Gastroesophageal sphincter (tissue), 4 donors: Measurements from ENCODE around the gene SBK2. TPM values are rescaled to one million over a fixed set of nuclear protein-coding genes. Genes with fewer than 3 reads are reported as not detected.

Experiments
- ATAC-seq: fragments of 150-250 bp; one replicate; pipeline ENCODE4 v1.9.1; 2016; ENCODE audit warnings: mild to moderate bottlenecking, moderate library complexity
- H3K27ac ChIP-seq, 4 donors: fragments of 200-600 bp; sonication (generic) in 3 of 4; 1 replicate in 3 of 4; 2 replicates in 1 of 4; pipeline ENCODE4 v1.5.1; 2016 to 2019
- H3K27me3 ChIP-seq: fragments of 200-600 bp; sonication (generic); one replicate; pipeline ENCODE4 v1.5.1; 2019
- H3K36me3 ChIP-seq, 2 donors: fragments of 200-600 bp; sonication (generic); one replicate each; pipeline ENCODE4 v1.5.1; 2019; ENCODE audit warnings: control low read depth in 1 of 2
- H3K4me1 ChIP-seq, 3 donors: fragments of 200-600 bp; sonication (generic); 1 replicate in 2 of 3; 2 replicates in 1 of 3; pipeline ENCODE4 v1.5.1; 2016 to 2019; ENCODE audit warnings: control low read depth in 2 of 3
- H3K4me3 ChIP-seq, 2 donors: fragments of 200-600 bp; sonication (generic); one replicate each; pipeline ENCODE4 v1.5.1; 2019; ENCODE audit warnings: mild to moderate bottlenecking in 1 of 2, moderate library complexity in 1 of 2
- H3K9me3 ChIP-seq, 3 donors: fragments of 200-600 bp; sonication (generic); one replicate each; pipeline ENCODE4 v1.5.1; 2017 to 2019; ENCODE audit warnings: control low read depth in 2 of 3
- CTCF ChIP-seq, 4 experiments: fragments of 200-600 bp in 2 of 4; fragments of 450-650 bp in 2 of 4; sonication (generic) in 1 of 4; IDR thresholded peaks; one replicate each; pipeline ENCODE4 v1.5.1; 2017 to 2019; ENCODE audit warnings: antibody characterized with exemption in 4 of 4, mild to moderate bottlenecking in 2 of 4, moderate library complexity in 2 of 4
- EP300 ChIP-seq: sonication (generic); formaldehyde crosslinking; IDR thresholded peaks from one replicate; pipeline ENCODE4 v1.6.1; 2017; ENCODE audit warnings: antibody characterized with exemption, mild to moderate bottlenecking
- POLR2A ChIP-seq, 2 donors: fragments of 450-650 bp; IDR thresholded peaks; one replicate each; pipeline ENCODE4 v1.6.1; 2017; ENCODE audit warnings: antibody characterized with exemption in 2 of 2, mild to moderate bottlenecking in 2 of 2, moderate library complexity in 1 of 2
- POLR2AphosphoS5 ChIP-seq: sonication (generic); formaldehyde crosslinking; IDR thresholded peaks from one replicate; pipeline ENCODE4 v1.6.1; 2017; ENCODE audit warnings: antibody characterized with exemption
- WGBS, 2 donors: methylation state at CpG; one replicate each; pipeline ENCODE4 v1.1.5; 2018; ENCODE audit warnings: low coverage in 1 of 2; 5-methylcytosine and 5-hydroxymethylcytosine counted together
- total RNA-seq, 4 donors: library from RNA; depleted of rRNA; stranded (reverse); fragments of >200 nt; gene quantifications; one replicate each; pipeline ENCODE4 v1.1.0, GENCODE V29; 2016

SBK2 gene
- total RNA-seq, 4 donors from 2014 or later = not detected

GRCh38 chr19:55549500-55550320, 12.8 kb upstream of the SBK2 start:
- WGBS, 2 donors = 36 to 44% methylated on average over 11 to 12 of the region's 36 CpGs
- ATAC-seq = peak; percentile 38

DNA sequence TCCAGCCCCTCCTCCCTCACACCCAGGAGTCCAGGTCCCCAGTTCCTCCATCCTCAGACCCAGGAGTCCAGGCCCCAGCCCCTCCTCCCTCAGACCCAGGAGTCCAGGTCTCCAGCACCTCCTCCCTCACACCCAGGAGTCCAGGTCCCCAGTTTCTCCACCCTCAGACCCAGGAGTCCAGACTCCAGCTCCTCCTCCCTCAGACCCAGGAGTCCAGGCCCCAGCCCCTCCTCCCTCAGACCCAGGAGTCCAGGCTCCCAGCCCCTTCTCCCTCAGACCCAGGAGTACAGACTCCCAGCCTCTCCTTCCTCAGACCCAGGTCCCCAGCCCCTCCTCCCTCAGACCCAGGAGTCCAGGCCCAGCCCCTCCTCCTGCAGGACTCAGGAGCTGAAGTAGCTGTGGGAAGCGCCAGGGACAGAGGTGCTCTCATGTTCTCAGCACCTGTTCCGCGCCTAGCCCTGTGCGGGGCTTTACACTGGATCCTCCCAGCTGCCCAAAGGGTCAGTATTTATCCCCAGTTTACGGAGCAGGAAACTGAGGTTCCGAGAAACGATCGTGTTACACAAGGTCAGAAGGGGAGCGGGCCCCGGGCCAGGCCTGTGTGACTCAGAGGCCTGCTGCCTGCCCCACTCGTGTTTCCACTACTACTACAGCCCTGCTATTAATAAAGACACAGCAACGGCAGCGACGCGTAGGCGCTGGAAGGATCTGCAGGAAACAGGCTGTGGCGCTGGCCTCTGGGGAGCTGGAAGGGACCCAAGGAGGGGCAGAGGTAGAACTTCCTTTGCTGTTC, 10.1 kb upstream of the SBK2 start:
- WGBS, 2 donors = 26 to 43% methylated on average over 4 to 7 of the region's 17 CpGs
- peaks cover 82% of the 10 kb centered on the region for H3K27me3 ChIP-seq

More at GRCh38 chr19:55549500-55550320, 12.8 kb upstream of the SBK2 start:
- Histone ChIP-seq H3K4me3 (peak overlapping the region in 1 of 2 donors; percentile 23), H3K9me3 (no peaks in the 10 kb centered on the region), H3K27ac (peak overlapping the region in 3 of 4 donors; percentile 24 to 67 (median 34)), H3K36me3 (no peaks in the 10 kb centered on the region), H3K27me3 (peaks cover 93% of the 10 kb centered on the region), H3K4me1 (peaks cover 0 to 24% (median 0%) of the 10 kb centered on the region in 3 donors)
- TF ChIP-seq CTCF (IDR thresholded peaks at IDR 0.05) (no peak), POLR2AphosphoS5 (peak; percentile 6), EP300 (no peak), POLR2A (IDR thresholded peaks at IDR 0.05) (no peak)

DNA sequence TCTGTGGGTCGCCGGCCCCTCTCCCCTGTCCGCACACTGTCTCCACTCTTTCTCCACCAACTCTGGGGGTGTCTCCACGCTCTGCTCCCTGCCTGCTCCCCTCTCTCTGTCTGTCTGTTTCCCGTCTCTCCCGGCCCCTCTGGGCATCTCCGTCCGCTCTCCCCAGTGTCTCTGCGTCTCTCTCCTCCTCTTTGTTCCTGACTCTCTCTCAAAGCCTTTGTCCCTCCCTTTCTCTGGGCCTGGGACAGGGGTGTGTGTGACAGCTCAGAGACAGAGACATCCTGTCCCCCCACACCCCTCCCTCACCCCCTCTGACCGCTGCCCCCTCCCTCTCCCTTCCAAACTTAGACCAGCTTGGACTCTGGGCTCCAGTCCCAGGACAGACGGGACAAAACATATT, 9.1 kb upstream of the SBK2 start:
- no peaks in the 10 kb centered on the region for H3K9me3 ChIP-seq
- 53 to 67% methylated on average over 5 to 6 of the region's 11 CpGs for WGBS, 2 donors
- peaks cover 75% of the 10 kb centered on the region for H3K27me3 ChIP-seq
- no peak for TF ChIP-seq CTCF (IDR thresholded peaks at IDR 0.05)
- TF ChIP-seq EP300 = no peak
- TF ChIP-seq POLR2AphosphoS5 = no peak
- peaks cover 0 to 24% (median 0%) of the 10 kb centered on the region in 3 donors for H3K4me1 ChIP-seq
- H3K27ac ChIP-seq = peak overlapping the region in 3 of 4 donors; percentile 58 to 77 (median 64)
- H3K36me3 ChIP-seq = no peaks in the 10 kb centered on the region
- H3K4me3 ChIP-seq = no peak overlapping the region
- ATAC-seq = no peak

More for the DNA sequence above, 10.1 kb upstream of the SBK2 start:
- H3K27ac ChIP-seq = peak overlapping the region in 3 of 4 donors; percentile 64 to 77 (median 76)
- ATAC-seq = peak; percentile 86
- no peak for TF ChIP-seq CTCF (IDR thresholded peaks at IDR 0.05)
- peak; percentile 78 for TF ChIP-seq POLR2AphosphoS5
- H3K4me1 ChIP-seq = peaks cover 0 to 24% (median 0%) of the 10 kb centered on the region in 3 donors
- no peaks in the 10 kb centered on the region for H3K36me3 ChIP-seq
- H3K4me3 ChIP-seq = no peak overlapping the region
- H3K9me3 ChIP-seq = no peaks in the 10 kb centered on the region

DNA sequence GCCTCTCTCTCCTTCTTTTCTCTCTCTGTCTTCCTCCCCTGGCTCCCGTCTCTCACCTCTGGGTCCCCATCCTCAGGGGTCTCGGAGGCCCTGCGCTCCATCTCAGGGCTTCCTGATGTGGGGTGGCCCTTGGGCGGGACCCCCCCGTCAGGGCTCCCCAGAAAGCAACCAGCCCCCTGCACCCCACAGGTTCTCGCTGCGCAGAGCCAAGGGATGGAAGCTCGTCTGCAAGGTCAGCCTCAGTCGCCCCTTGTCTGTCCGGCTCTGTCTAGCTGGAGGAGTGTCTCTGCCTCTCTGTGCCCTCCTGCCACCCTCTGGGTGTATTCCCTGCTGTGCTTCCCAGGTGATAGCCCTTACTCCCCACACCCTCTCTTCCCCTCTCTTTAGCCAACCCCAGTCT, 8.5 kb upstream of the SBK2 start, which contains the start of gene SBK3:
Gene SBK3 (minus strand): TSS at position 101 of the 400 bp plus-strand sequence. CDS start 0 bp downstream, at position 101.
- no peak for ATAC-seq
- no peaks in the 10 kb centered on the region for H3K9me3 ChIP-seq
- H3K4me1 ChIP-seq = peaks cover 0 to 24% (median 0%) of the 10 kb centered on the region in 3 donors
- TF ChIP-seq EP300 (no peak), CTCF (IDR thresholded peaks at IDR 0.05) (no peak), POLR2A (IDR thresholded peaks at IDR 0.05) (no peak), POLR2AphosphoS5 (no peak)
- WGBS, 2 donors = 75 to 83% methylated on average over 7 to 9 of the region's 10 CpGs
- no peaks in the 10 kb centered on the region for H3K36me3 ChIP-seq
- H3K27ac ChIP-seq = peak within 1 kb of the TSS in 3 of 4 donors; percentile 58 to 77 (median 64)
- peaks cover 73% of the 10 kb centered on the region for H3K27me3 ChIP-seq
- H3K4me3 ChIP-seq = no peak within 1 kb of the TSS
